Esophagus mucosa (tissue), 1 donor: Measurements from ENCODE around the gene JAZF1. TPM values are rescaled to one million over a fixed set of nuclear protein-coding genes. Genes with fewer than 3 reads are reported as not detected.

Experiments used
- ATAC-seq: fragments of 200-7000 bp; cut with Tn5 transposase; one replicate; pipeline ENCODE4 v1.9.1; 2020
- total RNA-seq: library from RNA; stranded (reverse); gene quantifications from one replicate; pipeline ENCODE4 v1.2.4, GENCODE V29; 2023
- donor health status: DM: yes; HTN: yes; CAD: no.

Gene JAZF1
- total RNA-seq, 1 donor from 2014 or later: 3.1 TPM

- peak; percentile 53 for ATAC-seq
These were observed 219.3 kb downstream of the JAZF1 start for GRCh38 chr7:27961255-27961654.

GRCh38 chr7:27960415-27960814, 220.2 kb downstream of the JAZF1 start:
- ATAC-seq: no peak

- ATAC-seq: no peak
These were observed 221.6 kb downstream of the JAZF1 start for GRCh38 chr7:27958933-27959548.

DNA sequence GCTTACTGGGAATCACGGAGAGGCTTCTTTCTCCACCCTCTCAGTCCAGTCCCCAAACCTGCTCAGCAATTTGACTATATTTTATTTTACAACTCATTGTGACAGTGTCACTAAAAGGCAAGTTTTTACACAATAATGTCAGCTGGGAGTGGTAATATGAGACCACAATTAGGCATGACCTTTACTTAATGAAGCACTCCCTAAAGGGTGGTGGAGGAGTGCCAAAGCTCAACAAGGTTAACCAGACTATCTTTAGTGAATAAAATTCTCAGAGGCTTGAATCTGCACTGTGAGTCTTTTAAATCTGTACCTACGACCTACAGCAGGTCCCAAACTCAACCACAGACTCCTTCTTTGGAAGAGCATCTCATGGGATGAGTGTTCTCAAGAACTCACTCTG, 225.0 kb downstream of the JAZF1 start:
- no peak for ATAC-seq

- no peak for ATAC-seq
These were observed 225.6 kb downstream of the JAZF1 start for GRCh38 chr7:27955011-27955410.

GRCh38 chr7:27953777-27954176, 226.8 kb downstream of the JAZF1 start:
- no peak for ATAC-seq

DNA sequence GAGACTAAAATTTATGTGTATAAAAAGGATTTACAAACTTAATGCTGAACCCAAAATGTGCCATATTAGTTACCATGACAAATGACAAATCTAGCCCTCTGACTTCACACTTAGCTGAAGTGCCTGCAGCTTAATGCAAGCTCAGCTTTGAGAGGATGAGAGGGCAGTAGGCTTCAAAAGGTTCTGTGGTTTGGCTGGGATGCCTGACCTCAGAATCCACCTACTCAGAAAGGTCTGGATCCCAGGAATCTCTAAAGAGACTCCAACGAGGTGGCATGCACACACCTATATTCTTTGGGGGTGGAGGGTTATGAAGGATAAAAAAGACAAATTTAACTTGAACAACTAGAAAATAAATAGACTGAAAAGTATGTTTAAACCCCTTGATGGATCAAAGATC, 227.2 kb downstream of the JAZF1 start:
- ATAC-seq: no peak

- no peak for ATAC-seq
These were observed 227.9 kb downstream of the JAZF1 start for GRCh38 chr7:27952456-27953285.

DNA sequence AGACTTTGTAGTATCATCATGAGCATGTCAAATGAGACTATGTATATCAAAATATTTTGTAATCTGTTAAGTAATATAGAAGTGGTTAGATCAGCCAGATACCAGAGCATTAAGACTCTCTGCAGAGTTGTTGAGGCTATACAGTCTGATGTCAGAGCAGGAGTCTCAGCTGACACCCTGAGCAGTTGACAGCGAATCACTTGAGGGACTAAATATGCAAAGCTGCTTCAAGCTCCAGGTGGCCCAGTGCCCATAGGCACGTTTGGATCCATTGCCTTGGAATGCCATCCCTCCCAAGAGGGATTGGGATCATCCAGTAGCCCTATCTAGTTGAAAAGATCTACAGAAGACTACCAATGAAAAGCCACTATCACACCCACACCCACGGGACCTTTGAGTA, 230.5 kb downstream of the JAZF1 start:
- ATAC-seq: no peak

GRCh38 chr7:27948861-27949260, 231.7 kb downstream of the JAZF1 start:
- ATAC-seq: no peak

GRCh38 chr7:27947586-27948278, 232.9 kb downstream of the JAZF1 start:
- ATAC-seq: no peak

- ATAC-seq: no peak
These were observed 234.2 kb downstream of the JAZF1 start for GRCh38 chr7:27946351-27946750.

DNA sequence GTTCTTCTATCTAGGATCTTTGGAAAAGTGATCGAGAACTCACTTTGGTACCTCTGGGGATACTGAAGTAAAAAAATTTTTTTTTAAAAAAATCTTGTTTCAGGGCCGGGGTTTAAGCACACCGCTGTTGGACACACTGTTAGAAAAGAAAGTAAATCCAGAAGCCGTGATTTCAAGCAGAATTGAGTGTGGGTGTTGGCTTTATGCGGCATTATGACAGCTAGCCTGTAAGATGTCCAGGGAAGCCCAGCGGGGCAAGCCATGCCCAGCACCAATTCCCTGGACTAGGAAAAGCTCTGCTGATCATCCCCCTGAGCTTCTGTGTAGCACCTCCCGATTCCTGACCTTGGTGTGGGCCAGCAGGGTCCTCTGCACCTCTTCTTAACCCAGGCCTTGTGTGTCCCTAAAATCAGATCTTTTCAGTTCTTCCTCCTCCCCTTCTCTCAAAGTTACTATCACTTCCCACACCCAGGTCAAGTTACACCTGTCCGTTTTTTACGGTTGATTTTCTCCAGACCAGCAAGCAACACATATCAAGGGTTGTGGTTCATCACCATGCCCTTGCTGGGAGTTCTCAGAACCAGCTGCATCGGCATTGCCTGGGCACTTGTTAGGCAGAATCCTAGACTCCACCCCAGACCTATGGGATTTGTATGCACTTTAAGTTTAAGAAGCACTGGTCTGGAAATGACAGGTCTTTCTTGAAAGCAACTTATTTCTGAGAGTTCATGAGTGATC, 235.4 kb downstream of the JAZF1 start:
- no peak for ATAC-seq

DNA sequence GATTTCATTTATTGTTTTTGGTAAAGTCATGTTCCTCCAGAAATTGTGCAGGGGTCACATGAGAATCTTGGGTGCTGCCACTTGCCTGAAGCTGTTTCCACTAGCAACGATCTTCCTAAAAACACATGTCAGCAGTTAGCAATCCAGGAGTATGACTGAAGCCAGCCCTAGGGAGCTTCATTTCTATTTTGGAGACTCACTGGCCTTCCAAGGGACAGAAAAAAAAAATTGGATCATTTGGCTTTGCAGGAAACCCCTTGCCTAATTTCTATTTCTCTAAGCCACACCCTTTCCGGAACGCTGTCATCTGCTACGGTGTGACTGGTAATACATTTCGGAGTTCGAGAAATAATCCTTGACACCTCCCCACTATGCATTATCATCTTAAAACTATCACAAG, 236.0 kb downstream of the JAZF1 start:
- ATAC-seq: no peak

- no peak for ATAC-seq
These were observed 237.4 kb downstream of the JAZF1 start for GRCh38 chr7:27943241-27943640.

GRCh38 chr7:27942711-27943110, 237.9 kb downstream of the JAZF1 start:
- no peak for ATAC-seq

DNA sequence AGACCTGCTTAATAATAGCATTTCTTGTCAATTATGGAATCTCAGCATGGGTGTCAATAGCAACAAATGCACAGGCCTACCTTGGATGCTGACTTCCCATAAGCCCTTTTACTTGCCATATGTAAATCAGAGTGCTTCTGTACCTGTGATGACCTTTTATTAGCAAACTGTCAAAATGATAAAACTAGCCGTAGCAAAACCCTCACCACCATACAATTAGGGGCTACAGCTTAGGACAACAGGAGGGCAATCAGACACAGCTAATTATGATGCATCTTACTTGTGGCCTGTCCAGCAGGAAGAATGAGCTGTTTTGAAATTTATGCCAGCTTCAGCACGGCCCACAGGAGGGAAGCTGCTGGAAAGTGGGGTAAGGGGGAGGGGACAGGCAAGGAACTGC, 239.1 kb downstream of the JAZF1 start:
- ATAC-seq: no peak

GRCh38 chr7:27940341-27940740, 240.3 kb downstream of the JAZF1 start:
- no peak for ATAC-seq

DNA sequence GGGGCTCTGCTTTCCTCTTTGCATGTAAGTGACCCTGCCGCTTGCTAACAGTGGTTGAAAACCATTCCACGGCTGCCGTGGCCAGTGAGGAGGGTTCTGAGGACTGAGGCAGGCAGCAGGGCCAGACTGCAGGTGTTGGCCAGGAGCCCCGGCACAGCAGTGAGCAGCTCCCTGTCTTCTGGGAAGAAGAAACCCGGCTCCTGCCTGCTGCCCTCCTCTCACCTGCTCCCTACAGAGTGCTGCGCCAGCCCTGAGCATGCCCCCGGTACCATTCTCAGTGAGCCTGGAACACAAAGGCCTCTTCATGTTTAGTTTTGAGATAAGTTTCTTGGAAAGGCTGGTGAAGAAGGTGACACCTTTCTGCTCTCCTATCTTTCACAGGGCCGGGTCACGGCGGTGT, 240.7 kb downstream of the JAZF1 start:
- ATAC-seq: no peak

DNA sequence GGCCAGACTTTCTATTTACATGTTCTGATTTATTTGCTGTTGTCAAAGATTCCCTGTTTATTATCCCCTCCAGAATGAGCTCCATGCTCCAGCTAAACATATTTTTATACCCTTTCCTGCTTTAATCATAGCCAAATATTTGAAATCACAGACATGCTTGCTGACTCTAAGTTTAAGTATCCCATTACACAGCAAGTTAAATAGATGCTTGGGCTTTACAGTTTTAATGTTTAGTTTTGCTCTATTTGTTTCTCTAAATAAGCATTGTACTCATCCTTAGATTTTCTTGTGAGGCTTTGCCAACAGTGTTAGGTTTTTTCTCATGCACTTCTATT, 243.9 kb downstream of the JAZF1 start:
- ATAC-seq: no peak

GRCh38 chr7:27936047-27936767, 244.4 kb downstream of the JAZF1 start:
- ATAC-seq: no peak
